ENCODE results near the gene HORMAD1.
A peak's percentile ranks its signal among the peaks of the same experiment; 100 is the strongest.
"Not testable (repeated sequence)": the region's sequence is repeated elsewhere in the genome, so short reads cannot be mapped to it uniquely, and the experiment has no call there.

The HORMAD1 gene

DNA sequence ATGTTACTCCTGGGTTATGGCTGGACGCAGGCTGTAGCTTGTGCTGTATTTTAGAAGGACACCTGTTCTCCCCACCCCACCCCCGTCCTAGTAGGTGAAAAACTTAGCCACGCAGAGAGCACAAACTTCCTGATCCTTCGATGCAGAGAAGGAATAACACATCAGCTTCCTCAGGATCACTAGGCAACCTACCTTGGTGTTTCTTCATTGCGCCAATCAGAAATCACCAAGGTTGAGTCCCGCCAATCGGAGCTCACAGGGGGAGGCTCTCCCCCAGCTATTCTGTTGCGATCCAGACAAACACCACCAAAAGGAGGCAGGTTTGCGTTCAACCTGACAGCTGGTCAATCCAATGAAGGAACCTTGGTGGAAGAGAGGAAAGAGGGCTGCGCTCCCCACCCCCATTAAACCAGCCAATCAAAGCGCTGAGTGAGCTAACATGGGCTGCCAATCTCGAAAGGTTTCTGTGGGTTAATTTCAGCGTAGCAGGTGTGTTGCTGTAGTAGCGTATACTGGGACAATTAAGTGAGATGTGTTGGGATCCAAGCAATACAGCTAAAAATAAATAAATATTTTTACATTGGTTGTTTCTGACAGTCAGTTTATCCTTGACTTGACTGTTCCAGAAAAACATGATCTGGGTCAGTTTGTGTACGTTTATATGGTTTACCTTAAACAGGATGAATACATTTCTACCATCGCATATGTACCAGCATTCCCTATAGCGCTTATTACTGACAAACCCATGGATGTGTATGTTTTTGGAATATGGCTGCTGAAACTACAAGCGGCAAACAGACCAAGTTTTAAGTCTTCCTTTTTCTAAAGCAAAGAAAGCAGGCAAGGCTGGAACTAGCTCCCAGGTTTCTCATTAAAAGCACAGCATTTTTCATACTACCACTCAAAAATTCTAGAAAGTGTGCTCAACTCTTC is 23.4 kb downstream of the HORMAD1 start, which contains the start of gene GOLPH3L:
GOLPH3L (minus strand) TSS at position 160 of the 933 bp plus-strand sequence. CDS start 2,316 bp downstream, outside the sequence.
- peak; percentile 100 for DNase-seq

DNA sequence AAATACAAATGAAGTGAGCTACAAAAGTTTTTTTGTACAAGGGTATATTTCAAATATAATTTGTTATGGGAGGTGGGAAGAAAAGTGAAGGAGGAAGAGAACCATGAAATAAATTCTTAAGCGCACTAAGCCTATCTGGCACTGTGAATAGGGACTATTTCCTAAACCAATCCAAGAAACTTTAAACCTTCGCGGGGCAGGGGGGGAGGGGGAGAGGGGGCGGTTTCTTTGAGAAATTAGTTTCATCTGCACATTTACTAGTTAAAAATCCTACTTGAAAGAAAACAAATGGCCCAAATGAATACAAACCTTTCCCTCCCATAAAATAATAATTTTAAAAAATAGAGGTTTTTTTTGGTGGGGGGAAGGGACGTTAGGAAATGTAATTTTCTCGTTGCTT is 24.1 kb downstream of the HORMAD1 start:
- DNase-seq, result no peak

DNA sequence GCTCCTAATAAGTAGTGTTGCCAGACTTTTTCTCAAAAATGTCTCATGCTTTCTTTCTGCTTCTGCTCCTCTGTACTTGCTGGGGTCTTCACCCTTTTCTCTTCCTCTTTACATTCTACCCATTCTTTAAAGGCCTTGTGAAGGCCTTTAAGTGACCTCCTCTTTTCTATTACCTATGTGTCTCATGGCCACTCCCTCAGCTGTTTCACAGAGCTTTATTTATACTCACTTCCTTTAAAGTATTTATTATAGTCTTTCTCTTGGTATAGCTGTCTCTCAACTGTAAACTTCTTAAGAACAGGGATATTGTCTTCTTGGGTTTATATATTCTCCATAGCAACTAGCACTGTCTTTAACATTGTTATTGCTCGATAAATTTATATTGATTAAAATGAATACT is 24.5 kb downstream of the HORMAD1 start:
- no peak for DNase-seq

- no peak for DNase-seq
Measured at GRCh38 chr1:150695561-150695960, 25.1 kb downstream of the HORMAD1 start.

DNA sequence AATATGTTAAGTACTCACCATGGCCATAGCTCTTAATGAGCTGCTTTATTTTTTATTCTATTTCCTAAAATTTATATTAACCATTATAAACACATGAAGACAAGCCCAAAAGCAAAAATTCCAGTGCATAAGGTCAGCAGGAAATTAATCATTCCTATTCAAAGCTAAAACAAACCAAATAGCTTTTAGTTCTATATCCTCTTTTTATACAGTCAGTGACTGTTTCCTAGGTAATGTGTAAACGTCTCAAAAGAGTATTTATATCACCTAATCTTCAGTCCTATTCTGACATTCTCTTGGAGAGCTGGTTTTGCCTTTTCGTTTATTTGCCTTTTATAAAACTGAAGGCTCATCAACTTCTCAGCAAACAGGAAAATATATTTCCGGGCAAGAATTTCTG is 28.0 kb downstream of the HORMAD1 start:
- no peak for DNase-seq

GRCh38 chr1:150688763-150689162 is 31.9 kb downstream of the HORMAD1 start:
- no peak for DNase-seq

- DNase-seq, result no peak
Measured at GRCh38 chr1:150686275-150686674, 34.4 kb downstream of the HORMAD1 start.

GRCh38 chr1:150683914-150684313 is 36.8 kb downstream of the HORMAD1 start:
- DNase-seq, result no peak

GRCh38 chr1:150678988-150679387 is 41.7 kb downstream of the HORMAD1 start:
- DNase-seq, result no peak

DNA sequence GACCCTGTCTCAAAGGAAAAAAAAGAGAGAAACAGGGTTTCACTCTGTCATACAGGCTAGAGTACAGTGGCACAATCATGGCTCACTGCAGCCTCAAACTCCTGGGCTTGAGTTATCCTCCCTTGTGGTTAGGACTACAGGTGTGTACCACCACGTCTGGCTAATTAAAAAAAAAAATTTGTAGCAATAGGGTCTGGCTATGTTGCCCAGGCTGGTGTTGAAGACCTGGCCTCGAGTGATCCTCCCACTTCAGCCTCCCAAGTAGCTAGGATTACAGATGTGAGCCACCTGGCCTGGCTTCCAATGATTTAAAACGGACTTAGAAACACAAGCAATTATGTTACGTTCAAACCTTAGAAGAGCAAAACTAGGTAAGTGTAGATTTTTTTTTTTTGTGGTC is 45.8 kb downstream of the HORMAD1 start:
- no peak for DNase-seq

- DNase-seq, result no peak
Measured at GRCh38 chr1:150663321-150663720, 57.4 kb downstream of the HORMAD1 start.

DNA sequence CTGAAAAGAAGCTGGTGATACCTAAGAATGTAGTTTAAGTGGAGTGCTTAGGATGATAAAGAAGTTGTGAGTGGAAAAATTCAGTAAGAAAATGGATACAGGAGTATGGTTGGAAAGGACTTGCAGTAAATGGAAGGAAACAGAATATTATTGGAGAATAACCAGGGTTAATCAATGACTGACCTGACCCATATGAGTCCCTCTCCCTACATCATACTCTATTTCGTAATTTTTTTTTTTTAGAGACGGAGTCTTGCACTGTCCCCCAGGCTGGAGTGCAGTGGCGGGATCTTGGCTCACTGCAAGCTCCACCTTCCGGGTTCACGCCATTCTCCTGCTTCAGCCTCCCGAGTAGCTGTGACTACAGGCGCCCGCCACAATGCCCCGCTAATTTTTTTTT is 57.9 kb downstream of the HORMAD1 start:
- no peak for DNase-seq

DNA sequence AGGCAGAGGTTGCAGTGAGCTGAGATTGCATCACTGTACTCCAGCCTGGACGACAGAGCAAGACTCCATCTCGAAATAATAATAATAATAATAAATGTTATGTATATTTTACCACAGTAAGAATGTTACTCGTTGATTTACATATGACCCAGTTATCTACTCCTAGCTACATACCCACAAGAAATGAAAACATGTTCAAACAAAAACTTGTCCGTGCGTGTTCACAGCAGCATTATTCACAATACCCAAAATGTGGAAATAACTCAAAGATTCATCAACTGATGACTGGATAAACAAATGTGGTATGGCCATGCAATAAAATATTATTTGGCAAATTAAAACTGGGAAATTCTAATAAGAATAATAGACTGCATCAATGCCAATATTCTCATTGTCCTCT is 59.5 kb downstream of the HORMAD1 start:
- no peak for DNase-seq

DNA sequence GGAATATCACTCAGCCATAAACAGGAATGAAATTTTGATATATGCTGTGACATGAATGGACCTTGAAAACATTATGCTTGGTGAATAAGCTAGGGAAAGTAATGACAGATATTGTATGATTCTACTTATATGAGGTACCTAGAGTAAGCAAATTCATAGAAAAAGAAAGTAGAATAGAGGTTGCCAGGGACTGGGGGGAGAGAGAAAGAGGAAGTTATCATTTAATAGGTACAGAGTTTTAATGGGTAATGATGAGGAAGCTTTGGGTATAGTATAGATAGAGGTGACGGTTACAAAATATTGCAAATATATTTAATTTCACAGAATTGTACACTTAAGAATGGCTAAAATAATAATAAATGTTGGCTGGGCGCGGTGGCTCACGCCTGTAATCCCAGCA is 60.1 kb downstream of the HORMAD1 start:
- DNase-seq, result no peak

DNA sequence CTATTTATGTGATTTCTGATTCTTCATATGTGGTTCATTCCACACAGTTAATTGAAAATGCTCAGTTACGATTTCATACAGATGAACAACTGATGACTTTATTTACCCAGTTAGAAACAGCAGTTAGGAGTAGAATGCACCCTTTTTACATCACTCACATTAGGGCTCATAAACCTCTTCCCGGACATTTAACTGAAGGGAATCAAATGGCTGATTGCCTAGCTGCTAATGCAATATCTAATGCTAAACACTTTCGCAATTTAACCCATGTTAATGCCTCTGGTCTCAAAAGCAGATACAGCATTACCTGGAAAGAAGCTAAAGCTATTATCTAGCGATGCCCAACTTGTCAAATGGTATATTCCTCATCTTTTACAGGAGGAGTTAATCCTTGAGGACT is 63.6 kb downstream of the HORMAD1 start:
- DNase-seq, result not testable (repeated sequence)

GRCh38 chr1:150654635-150655034 is 66.1 kb downstream of the HORMAD1 start:
- DNase-seq, result not testable (repeated sequence)

DNA sequence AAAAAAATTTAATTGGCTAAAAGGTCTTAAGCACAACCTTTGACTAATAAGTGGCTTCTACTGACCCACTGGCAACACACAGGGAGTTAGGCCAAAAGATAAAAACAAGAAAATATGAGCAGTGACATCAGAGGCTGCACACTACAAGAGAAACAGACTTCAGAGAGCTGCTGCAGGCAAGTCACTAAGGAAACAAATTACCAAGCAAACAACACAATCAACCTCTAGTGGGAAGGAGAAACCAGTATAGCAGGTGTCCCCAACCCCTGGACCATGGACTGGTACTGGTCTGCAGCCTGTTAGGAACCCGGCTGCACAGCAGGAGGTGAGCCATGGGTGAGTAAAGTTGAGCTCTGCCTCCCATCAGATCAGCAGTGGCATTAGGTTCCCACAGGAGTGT is 70.5 kb downstream of the HORMAD1 start:
- DNase-seq, result peak; percentile 57

DNA sequence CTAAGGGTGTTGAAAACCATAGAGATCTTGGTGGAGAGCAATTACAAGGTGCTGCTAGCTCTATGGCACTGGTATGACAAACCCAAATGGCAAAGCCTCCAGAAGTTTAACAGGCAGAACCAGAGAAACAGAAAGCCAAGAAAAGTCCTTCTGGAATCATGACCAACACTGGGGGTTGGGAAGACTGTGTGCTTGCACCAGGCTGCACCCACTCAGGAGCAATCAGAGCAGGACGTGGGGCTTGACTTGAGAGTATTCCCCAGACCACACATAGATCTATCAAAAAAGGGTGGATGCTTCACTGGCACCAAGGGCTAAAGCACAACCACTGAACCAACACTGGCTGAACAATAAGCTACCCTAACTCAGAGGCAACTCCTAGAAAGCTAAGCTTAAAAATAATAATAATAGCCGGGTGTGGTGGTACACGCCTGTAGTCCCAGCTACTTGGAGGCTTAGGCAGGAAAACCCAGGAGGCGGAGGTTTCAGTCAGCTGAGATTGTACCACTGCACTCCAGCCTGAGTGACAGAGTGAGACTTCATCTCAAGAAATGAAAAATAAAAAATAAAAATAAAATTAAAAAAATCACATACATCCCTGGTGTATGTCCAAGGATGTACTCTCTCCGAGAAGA is 71.1 kb downstream of the HORMAD1 start:
- no peak for DNase-seq
